Hepatocyte (in vitro differentiated cells): ENCODE measurements around the gene ANKRD11.

Experiments used
- EZH2 ChIP-seq: fragments of 200-600 bp; sonication (generic); IDR thresholded peaks from 2 replicates; pipeline ENCODE4 v1.6.1; 2016; ENCODE audit warnings: antibody characterized with exemption, mild to moderate bottlenecking, borderline replicate concordance
- EZH2phosphoT487 ChIP-seq: fragments of 200-600 bp; sonication (generic); IDR thresholded peaks from one replicate; pipeline ENCODE4 v1.6.1; 2018; ENCODE audit warnings: antibody characterized with exemption, mild to moderate bottlenecking, low read depth, moderate library complexity; ENCODE audit not compliant: unreplicated experiment, severe bottlenecking
- TF ChIP-seq, protein P1 (sequence below): fragments of 200-600 bp; sonication (generic); IDR thresholded peaks from 2 replicates; pipeline ENCODE4 v1.5.1; 2016; ENCODE audit warnings: antibody characterized with exemption, mild to moderate bottlenecking; ENCODE audit not compliant: poor library complexity

DNA sequence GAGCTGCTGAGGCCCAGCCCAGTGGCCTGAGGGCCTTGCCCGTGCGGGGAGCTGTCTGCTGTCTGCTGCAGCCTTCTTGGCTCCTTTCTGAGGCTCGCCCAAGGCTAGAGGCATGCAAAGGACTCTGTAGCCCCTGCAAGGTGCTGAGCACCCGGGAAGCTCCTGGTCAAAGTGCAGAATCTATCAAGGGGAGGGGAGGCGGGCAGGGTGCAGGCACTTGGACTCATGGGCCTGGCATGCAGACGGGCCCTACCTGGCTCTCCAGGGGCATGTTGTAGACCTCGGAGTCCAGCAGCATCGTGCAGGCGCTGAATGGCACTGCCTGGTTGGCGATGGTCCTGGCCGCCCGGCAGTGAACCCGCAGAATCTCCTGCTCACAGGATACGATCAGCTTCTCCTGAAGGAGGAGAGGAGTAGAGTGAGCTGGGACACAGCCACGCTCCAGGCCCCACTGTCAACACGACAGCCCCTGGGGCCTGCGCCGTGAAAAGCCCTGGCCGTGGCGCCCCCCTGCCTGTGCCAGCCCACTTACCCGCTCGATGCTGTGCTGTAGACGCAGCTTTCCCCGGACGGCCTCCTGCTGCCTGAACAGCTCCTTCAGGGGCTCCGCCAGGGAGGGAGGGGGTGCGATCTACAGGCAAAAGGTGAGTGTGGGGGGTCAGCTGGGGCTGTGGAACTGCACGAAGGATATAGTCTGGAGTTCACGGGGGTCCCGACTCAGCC lies 215.6 kb downstream of the ANKRD11 start:
- TF ChIP-seq, protein P1, sequence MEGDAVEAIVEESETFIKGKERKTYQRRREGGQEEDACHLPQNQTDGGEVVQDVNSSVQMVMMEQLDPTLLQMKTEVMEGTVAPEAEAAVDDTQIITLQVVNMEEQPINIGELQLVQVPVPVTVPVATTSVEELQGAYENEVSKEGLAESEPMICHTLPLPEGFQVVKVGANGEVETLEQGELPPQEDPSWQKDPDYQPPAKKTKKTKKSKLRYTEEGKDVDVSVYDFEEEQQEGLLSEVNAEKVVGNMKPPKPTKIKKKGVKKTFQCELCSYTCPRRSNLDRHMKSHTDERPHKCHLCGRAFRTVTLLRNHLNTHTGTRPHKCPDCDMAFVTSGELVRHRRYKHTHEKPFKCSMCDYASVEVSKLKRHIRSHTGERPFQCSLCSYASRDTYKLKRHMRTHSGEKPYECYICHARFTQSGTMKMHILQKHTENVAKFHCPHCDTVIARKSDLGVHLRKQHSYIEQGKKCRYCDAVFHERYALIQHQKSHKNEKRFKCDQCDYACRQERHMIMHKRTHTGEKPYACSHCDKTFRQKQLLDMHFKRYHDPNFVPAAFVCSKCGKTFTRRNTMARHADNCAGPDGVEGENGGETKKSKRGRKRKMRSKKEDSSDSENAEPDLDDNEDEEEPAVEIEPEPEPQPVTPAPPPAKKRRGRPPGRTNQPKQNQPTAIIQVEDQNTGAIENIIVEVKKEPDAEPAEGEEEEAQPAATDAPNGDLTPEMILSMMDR: no peak
- TF ChIP-seq EZH2: no peak
- TF ChIP-seq EZH2phosphoT487: no peak
